ENCODE results near the gene CELSR1.

The CELSR1 gene

GRCh38 chr22:46358766-46359165, 178.7 kb downstream of the CELSR1 start:
- Mint-ChIP-seq H3K4me1 (peaks cover 6 to 8% of the 10 kb centered on the region in 2 donors), H3K27ac (peak overlapping the region; percentile 76), H3K9me3 (no peaks in the 10 kb centered on the region), H3K4me3 (no peak overlapping the region), H3K27me3 (no peaks in the 10 kb centered on the region), H3K36me3 (peaks cover 39 to 58% of the 10 kb centered on the region in 2 donors)
- no peak for ATAC-seq (replicated peaks)
- DNase-seq = no peak

- Mint-ChIP-seq H3K4me3 (no peak overlapping the region), H3K27me3 (no peaks in the 10 kb centered on the region), H3K9me3 (no peaks in the 10 kb centered on the region), H3K36me3 (peaks cover 40 to 59% of the 10 kb centered on the region in 2 donors), H3K4me1 (peaks cover 13 to 14% of the 10 kb centered on the region in 2 donors), H3K27ac (peak overlapping the region; percentile 76)
- DNase-seq (no peak), ATAC-seq (replicated peaks) (no peak)
These were observed 179.5 kb downstream of the CELSR1 start for GRCh38 chr22:46357711-46358520.

- no peak for DNase-seq
- no peaks in the 10 kb centered on the region for H3K9me3 Mint-ChIP-seq
- peaks cover 45 to 63% of the 10 kb centered on the region in 2 donors for H3K36me3 Mint-ChIP-seq
- ATAC-seq (replicated peaks) = no peak
- peak overlapping the region; percentile 37 for H3K27ac Mint-ChIP-seq
- H3K4me3 Mint-ChIP-seq = no peak overlapping the region
- H3K27me3 Mint-ChIP-seq = no peaks in the 10 kb centered on the region
- peaks cover 15 to 16% of the 10 kb centered on the region in 2 donors for H3K4me1 Mint-ChIP-seq
These were observed 180.6 kb downstream of the CELSR1 start for GRCh38 chr22:46356496-46357480.

GRCh38 chr22:46355996-46356471, 181.4 kb downstream of the CELSR1 start:
- Mint-ChIP-seq H3K27ac (no peak overlapping the region), H3K36me3 (peaks cover 49 to 70% of the 10 kb centered on the region in 2 donors), H3K4me3 (no peak overlapping the region)

GRCh38 chr22:46355369-46355995, 181.9 kb downstream of the CELSR1 start:
- peak; percentile 67 to 68 for ATAC-seq (replicated peaks)
- no peaks in the 10 kb centered on the region for H3K9me3 Mint-ChIP-seq
- H3K36me3 Mint-ChIP-seq = peaks cover 52 to 72% of the 10 kb centered on the region in 2 donors
- no peak overlapping the region for H3K4me3 Mint-ChIP-seq
- peak; percentile 52 for DNase-seq
- no peaks in the 10 kb centered on the region for H3K27me3 Mint-ChIP-seq
- H3K27ac Mint-ChIP-seq = no peak overlapping the region
- H3K4me1 Mint-ChIP-seq = peaks cover 15 to 16% of the 10 kb centered on the region in 2 donors

More at GRCh38 chr22:46355996-46356471, 181.4 kb downstream of the CELSR1 start:
- no peaks in the 10 kb centered on the region for H3K27me3 Mint-ChIP-seq
- DNase-seq (no peak), ATAC-seq (replicated peaks) (no peak)
- H3K9me3 Mint-ChIP-seq = no peaks in the 10 kb centered on the region
- peaks cover 15 to 16% of the 10 kb centered on the region in 2 donors for H3K4me1 Mint-ChIP-seq

- peaks cover 54 to 72% of the 10 kb centered on the region in 2 donors for H3K36me3 Mint-ChIP-seq
- ATAC-seq (replicated peaks) = no peak
These were observed 182.5 kb downstream of the CELSR1 start for GRCh38 chr22:46354993-46355305.

GRCh38 chr22:46354176-46354992, 183.0 kb downstream of the CELSR1 start:
- Mint-ChIP-seq H3K36me3 (peaks cover 53 to 74% of the 10 kb centered on the region in 2 donors), H3K27ac (no peak overlapping the region), H3K4me3 (no peak overlapping the region), H3K27me3 (no peaks in the 10 kb centered on the region), H3K4me1 (peaks cover 15 to 16% of the 10 kb centered on the region in 2 donors), H3K9me3 (no peaks in the 10 kb centered on the region)
- no peak for DNase-seq
- no peak for ATAC-seq (replicated peaks)

More at GRCh38 chr22:46354993-46355305, 182.5 kb downstream of the CELSR1 start:
- H3K9me3 Mint-ChIP-seq = no peaks in the 10 kb centered on the region
- H3K27me3 Mint-ChIP-seq = no peaks in the 10 kb centered on the region
- peaks cover 15 to 16% of the 10 kb centered on the region in 2 donors for H3K4me1 Mint-ChIP-seq
- H3K27ac Mint-ChIP-seq = no peak overlapping the region
- no peak for DNase-seq
- no peak overlapping the region for H3K4me3 Mint-ChIP-seq

GRCh38 chr22:46353483-46354105, 183.8 kb downstream of the CELSR1 start:
- ATAC-seq (replicated peaks) (no peak), DNase-seq (no peak)
- H3K4me3 Mint-ChIP-seq = no peak overlapping the region
- peaks cover 54 to 71% of the 10 kb centered on the region in 2 donors for H3K36me3 Mint-ChIP-seq
- peak overlapping the region; percentile 16 for H3K27ac Mint-ChIP-seq
- H3K4me1 Mint-ChIP-seq = peaks cover 15 to 16% of the 10 kb centered on the region in 2 donors
- no peaks in the 10 kb centered on the region for H3K9me3 Mint-ChIP-seq
- no peaks in the 10 kb centered on the region for H3K27me3 Mint-ChIP-seq

- no peaks in the 10 kb centered on the region for H3K27me3 Mint-ChIP-seq
- DNase-seq (peak; percentile 60), ATAC-seq (replicated peaks) (peak; percentile 88 to 89)
- peak overlapping the region; percentile 72 for H3K27ac Mint-ChIP-seq
- H3K36me3 Mint-ChIP-seq = peaks cover 52 to 70% of the 10 kb centered on the region in 2 donors
- no peak overlapping the region for H3K4me3 Mint-ChIP-seq
- H3K4me1 Mint-ChIP-seq = peaks cover 15 to 16% of the 10 kb centered on the region in 2 donors
- no peaks in the 10 kb centered on the region for H3K9me3 Mint-ChIP-seq
These were observed 184.6 kb downstream of the CELSR1 start for GRCh38 chr22:46352691-46353386.

GRCh38 chr22:46352276-46352675, 185.1 kb downstream of the CELSR1 start:
- no peak overlapping the region for H3K4me3 Mint-ChIP-seq
- H3K27ac Mint-ChIP-seq = peak overlapping the region; percentile 72
- DNase-seq = no peak
- peaks cover 15 to 16% of the 10 kb centered on the region in 2 donors for H3K4me1 Mint-ChIP-seq
- no peaks in the 10 kb centered on the region for H3K9me3 Mint-ChIP-seq
- H3K27me3 Mint-ChIP-seq = no peaks in the 10 kb centered on the region
- ATAC-seq (replicated peaks) = no peak
- peaks cover 52 to 71% of the 10 kb centered on the region in 2 donors for H3K36me3 Mint-ChIP-seq

GRCh38 chr22:46351767-46352166, 185.7 kb downstream of the CELSR1 start:
- Mint-ChIP-seq H3K4me1 (peaks cover 15 to 16% of the 10 kb centered on the region in 2 donors), H3K9me3 (no peaks in the 10 kb centered on the region), H3K4me3 (no peak overlapping the region), H3K27ac (peak overlapping the region; percentile 7), H3K27me3 (no peaks in the 10 kb centered on the region), H3K36me3 (peaks cover 49 to 72% of the 10 kb centered on the region in 2 donors)
- DNase-seq (no peak), ATAC-seq (replicated peaks) (no peak)

- Mint-ChIP-seq H3K27ac (peak overlapping the region; percentile 33), H3K4me3 (no peak overlapping the region), H3K36me3 (peaks cover 53 to 77% of the 10 kb centered on the region in 2 donors)
These were observed 186.2 kb downstream of the CELSR1 start for GRCh38 chr22:46351131-46351735.

More at GRCh38 chr22:46351131-46351735, 186.2 kb downstream of the CELSR1 start:
- H3K27me3 Mint-ChIP-seq = no peaks in the 10 kb centered on the region
- H3K4me1 Mint-ChIP-seq = peaks cover 15 to 16% of the 10 kb centered on the region in 2 donors
- ATAC-seq (replicated peaks) (no peak), DNase-seq (no peak)
- H3K9me3 Mint-ChIP-seq = no peaks in the 10 kb centered on the region

All from stimulated activated naive B cell treated with anti-CD40 and anti-IgM and Interleukin-4, amounts not matched to agents 10 μg/mL and 1 μg/mL and 100 μg/mL, for 72 hours (primary cell).